Epithelial cell of proximal tubule (primary cell): ENCODE data around the gene CABP7. TPM values are rescaled to one million over a fixed set of nuclear protein-coding genes. Genes with fewer than 3 reads are reported as not detected.

Experiments used
- DNase-seq: peaks from one replicate; pipeline ENCODE4 v3.0.0-alpha.2; 2011; ENCODE audit warnings: low read depth
- H3K4me3 ChIP-seq: 2 replicates; pipeline ENCODE4 v1.5.1; 2011; ENCODE audit warnings: low read depth, mild to moderate bottlenecking, low read length
- total RNA-seq: library from RNA; depleted of rRNA; stranded (reverse); fragments of >200 nt; gene quantifications from 2 replicates; pipeline ENCODE4 v1.2.3, GENCODE V29; 2015
- TF ChIP-seq, protein P1 (sequence below): conservative IDR thresholded peaks from 2 replicates; pipeline ENCODE4 v1.5.1; 2012; ENCODE audit warnings: low read depth, mild to moderate bottlenecking, low read length

Gene CABP7
- total RNA-seq, 1 donor from 2014 or later: not detected

- no peak for DNase-seq
- TF ChIP-seq, protein P1, sequence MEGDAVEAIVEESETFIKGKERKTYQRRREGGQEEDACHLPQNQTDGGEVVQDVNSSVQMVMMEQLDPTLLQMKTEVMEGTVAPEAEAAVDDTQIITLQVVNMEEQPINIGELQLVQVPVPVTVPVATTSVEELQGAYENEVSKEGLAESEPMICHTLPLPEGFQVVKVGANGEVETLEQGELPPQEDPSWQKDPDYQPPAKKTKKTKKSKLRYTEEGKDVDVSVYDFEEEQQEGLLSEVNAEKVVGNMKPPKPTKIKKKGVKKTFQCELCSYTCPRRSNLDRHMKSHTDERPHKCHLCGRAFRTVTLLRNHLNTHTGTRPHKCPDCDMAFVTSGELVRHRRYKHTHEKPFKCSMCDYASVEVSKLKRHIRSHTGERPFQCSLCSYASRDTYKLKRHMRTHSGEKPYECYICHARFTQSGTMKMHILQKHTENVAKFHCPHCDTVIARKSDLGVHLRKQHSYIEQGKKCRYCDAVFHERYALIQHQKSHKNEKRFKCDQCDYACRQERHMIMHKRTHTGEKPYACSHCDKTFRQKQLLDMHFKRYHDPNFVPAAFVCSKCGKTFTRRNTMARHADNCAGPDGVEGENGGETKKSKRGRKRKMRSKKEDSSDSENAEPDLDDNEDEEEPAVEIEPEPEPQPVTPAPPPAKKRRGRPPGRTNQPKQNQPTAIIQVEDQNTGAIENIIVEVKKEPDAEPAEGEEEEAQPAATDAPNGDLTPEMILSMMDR: no peak
- no peak overlapping the region for H3K4me3 ChIP-seq
Observed at GRCh38 chr22:29731058-29731850, 11.5 kb downstream of the CABP7 start.

GRCh38 chr22:29732883-29733282 is 13.1 kb downstream of the CABP7 start:
- no peak overlapping the region for H3K4me3 ChIP-seq
- DNase-seq: no peak
- TF ChIP-seq, protein P1: no peak

GRCh38 chr22:29733362-29734201 is 13.8 kb downstream of the CABP7 start:
- TF ChIP-seq, protein P1: no peak
- DNase-seq: no peak
- no peak overlapping the region for H3K4me3 ChIP-seq

DNA sequence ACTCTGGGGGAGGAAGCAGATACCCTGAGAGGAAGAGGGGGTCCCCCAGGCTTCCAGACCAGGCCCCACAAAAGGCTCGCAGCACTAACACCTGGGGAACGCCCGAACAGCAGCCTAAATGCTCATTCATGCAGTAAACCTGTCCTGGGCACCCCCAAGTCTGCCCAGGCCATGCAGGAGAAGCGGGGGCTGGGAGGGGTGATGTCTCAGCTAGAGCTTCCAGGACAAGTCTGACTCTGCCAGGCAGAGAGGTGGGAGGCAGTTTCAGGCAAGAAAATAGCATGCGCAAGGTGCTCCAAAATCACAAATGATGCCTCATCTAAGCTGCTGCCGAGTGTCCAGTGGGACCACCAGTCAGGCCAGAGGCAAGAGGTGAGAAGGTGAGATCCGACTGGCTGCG is 14.6 kb downstream of the CABP7 start:
- TF ChIP-seq, protein P1: no peak
- DNase-seq: no peak
- no peak overlapping the region for H3K4me3 ChIP-seq

GRCh38 chr22:29734838-29735237 is 15.0 kb downstream of the CABP7 start:
- H3K4me3 ChIP-seq: no peak overlapping the region
- DNase-seq: no peak
- TF ChIP-seq, protein P1: no peak

- no peak overlapping the region for H3K4me3 ChIP-seq
Observed at GRCh38 chr22:29735416-29735815, 15.6 kb downstream of the CABP7 start.

More at GRCh38 chr22:29735416-29735815, 15.6 kb downstream of the CABP7 start:
- TF ChIP-seq, protein P1: no peak
- no peak for DNase-seq
